HG03378 (cell line): ENCODE data around the gene TCERG1L.
"Not testable (repeated sequence)": the region's sequence is repeated elsewhere in the genome, so short reads cannot be mapped to it uniquely, and the experiment has no call there.

ENCODE experiments used
- ATAC-seq: cut with Tn5 transposase; IDR thresholded peaks from one replicate; pipeline ENCODE4 v1.9.1; 2021; ENCODE audit warnings: mild to moderate bottlenecking, moderate library complexity; ENCODE audit not compliant: unreplicated experiment

The TCERG1L gene

GRCh38 chr10:131092386-131092785, 219.1 kb downstream of the TCERG1L start:
- ATAC-seq, result no peak

GRCh38 chr10:131091682-131092081, 219.8 kb downstream of the TCERG1L start:
- no peak for ATAC-seq

- no peak for ATAC-seq
Observed at GRCh38 chr10:131090761-131091661, 220.5 kb downstream of the TCERG1L start.

GRCh38 chr10:131089861-131090260, 221.7 kb downstream of the TCERG1L start:
- ATAC-seq, result no peak

- no peak for ATAC-seq
Observed at GRCh38 chr10:131089150-131089549, 222.4 kb downstream of the TCERG1L start.

GRCh38 chr10:131088619-131089018, 222.9 kb downstream of the TCERG1L start:
- ATAC-seq, result no peak

GRCh38 chr10:131087464-131088215, 223.9 kb downstream of the TCERG1L start:
- no peak for ATAC-seq

- no peak for ATAC-seq
Observed at GRCh38 chr10:131086511-131086910, 225.0 kb downstream of the TCERG1L start.

- no peak for ATAC-seq
Observed at GRCh38 chr10:131086094-131086493, 225.4 kb downstream of the TCERG1L start.

- no peak for ATAC-seq
Observed at GRCh38 chr10:131085091-131085860, 226.2 kb downstream of the TCERG1L start.

GRCh38 chr10:131084791-131085090, 226.8 kb downstream of the TCERG1L start:
- no peak for ATAC-seq

GRCh38 chr10:131083915-131084790, 227.4 kb downstream of the TCERG1L start:
- ATAC-seq, result no peak

GRCh38 chr10:131082991-131083481, 228.5 kb downstream of the TCERG1L start:
- no peak for ATAC-seq

- ATAC-seq, result no peak
Observed at GRCh38 chr10:131082201-131082850, 229.2 kb downstream of the TCERG1L start.

GRCh38 chr10:131081786-131082185, 229.7 kb downstream of the TCERG1L start:
- ATAC-seq, result no peak

- no peak for ATAC-seq
Observed at GRCh38 chr10:131081376-131081775, 230.1 kb downstream of the TCERG1L start.

GRCh38 chr10:131080571-131080970, 230.9 kb downstream of the TCERG1L start:
- no peak for ATAC-seq

- no peak for ATAC-seq
Observed at GRCh38 chr10:131079314-131079713, 232.2 kb downstream of the TCERG1L start.

- not testable (repeated sequence) for ATAC-seq
Observed at GRCh38 chr10:131078882-131079280, 232.6 kb downstream of the TCERG1L start.
